ENCODE data around the gene C20orf204.
A peak's percentile ranks its signal among the peaks of the same experiment; 100 is the strongest.

C20orf204 gene

GRCh38 chr20:64056889-64057627 lies 21.1 kb downstream of the C20orf204 start:
- DNase-seq, result no peak

- DNase-seq, result peak; percentile 82
Measured at GRCh38 chr20:64057628-64058498, 21.9 kb downstream of the C20orf204 start.

GRCh38 chr20:64058536-64058935 lies 22.6 kb downstream of the C20orf204 start:
- no peak for DNase-seq

- no peak for DNase-seq
Measured at GRCh38 chr20:64062276-64062595, 26.3 kb downstream of the C20orf204 start.

GRCh38 chr20:64062596-64063388 lies 26.8 kb downstream of the C20orf204 start, which contains the start of gene TCEA2:
Gene TCEA2 (plus strand): TSS chr20:64063198. CDS start chr20:64063313, 115 bp downstream.
- DNase-seq, result peak; percentile 96

- DNase-seq, result no peak
Measured at GRCh38 chr20:64063389-64064144, 27.6 kb downstream of the C20orf204 start.

- DNase-seq, result no peak
Measured at GRCh38 chr20:64064145-64064698, 28.2 kb downstream of the C20orf204 start.

- DNase-seq, result peak; percentile 53
Measured at GRCh38 chr20:64065062-64065973, 29.3 kb downstream of the C20orf204 start.

GRCh38 chr20:64065974-64066343 lies 30.0 kb downstream of the C20orf204 start:
- no peak for DNase-seq

- DNase-seq, result no peak
Measured at GRCh38 chr20:64067005-64067632, 31.1 kb downstream of the C20orf204 start.

GRCh38 chr20:64067733-64068307 lies 31.8 kb downstream of the C20orf204 start:
- no peak for DNase-seq

- DNase-seq, result no peak
Measured at GRCh38 chr20:64068386-64069208, 32.6 kb downstream of the C20orf204 start.

GRCh38 chr20:64069209-64069613 lies 33.2 kb downstream of the C20orf204 start:
- no peak for DNase-seq

- peak; percentile 29 for DNase-seq
Measured at GRCh38 chr20:64069614-64070243, 33.7 kb downstream of the C20orf204 start.

- DNase-seq, result no peak
Measured at GRCh38 chr20:64070244-64070993, 34.4 kb downstream of the C20orf204 start.

GRCh38 chr20:64071341-64072332 lies 35.7 kb downstream of the C20orf204 start:
- no peak for DNase-seq

Measured in NCI-H146 (cell line).